Measurements from ENCODE around the gene CFAP97D2.
"Not testable (repeated sequence)": the region's sequence is repeated elsewhere in the genome, so short reads cannot be mapped to it uniquely, and the experiment has no call there.

Gene CFAP97D2

DNA sequence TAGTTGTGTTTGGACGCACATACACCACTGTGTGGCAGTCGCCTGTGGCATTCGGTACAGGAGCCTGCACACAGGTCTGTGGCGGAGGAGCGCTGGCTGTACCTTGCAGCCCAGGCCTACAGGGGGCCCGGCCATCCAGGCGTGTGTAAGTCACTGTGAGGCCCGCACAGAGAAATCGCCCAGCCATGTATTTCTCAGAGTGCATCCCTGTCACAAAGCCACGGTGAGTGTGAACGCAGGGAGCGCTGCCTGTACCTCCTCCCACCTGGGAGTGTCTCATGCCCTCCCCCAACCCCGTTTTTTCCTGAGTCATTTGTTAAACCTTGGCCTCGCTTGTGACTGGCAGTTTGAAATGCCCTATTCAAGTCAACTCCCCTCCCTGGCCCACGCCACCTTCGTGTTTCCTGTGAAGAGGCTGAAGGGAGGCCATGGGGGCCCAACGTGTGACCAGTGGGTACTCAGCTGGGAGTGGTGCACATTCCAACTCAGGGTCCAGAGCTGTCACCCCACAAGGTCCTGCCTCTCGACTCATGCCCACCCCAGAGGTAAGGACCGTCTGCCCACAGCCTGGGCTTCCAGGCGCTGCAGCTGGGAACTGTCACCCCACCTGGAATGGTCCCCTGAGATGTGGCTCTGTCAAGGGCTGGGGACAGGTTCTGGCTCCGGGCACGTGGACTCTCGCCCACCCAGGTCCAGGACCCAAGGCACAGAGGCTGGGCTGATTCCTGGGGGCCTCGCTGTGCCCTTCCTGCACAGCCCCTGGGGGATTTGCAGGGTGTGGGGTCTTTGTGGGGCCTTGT lies 35.1 kb upstream of the CFAP97D2 start:
- no peak for DNase-seq

DNA sequence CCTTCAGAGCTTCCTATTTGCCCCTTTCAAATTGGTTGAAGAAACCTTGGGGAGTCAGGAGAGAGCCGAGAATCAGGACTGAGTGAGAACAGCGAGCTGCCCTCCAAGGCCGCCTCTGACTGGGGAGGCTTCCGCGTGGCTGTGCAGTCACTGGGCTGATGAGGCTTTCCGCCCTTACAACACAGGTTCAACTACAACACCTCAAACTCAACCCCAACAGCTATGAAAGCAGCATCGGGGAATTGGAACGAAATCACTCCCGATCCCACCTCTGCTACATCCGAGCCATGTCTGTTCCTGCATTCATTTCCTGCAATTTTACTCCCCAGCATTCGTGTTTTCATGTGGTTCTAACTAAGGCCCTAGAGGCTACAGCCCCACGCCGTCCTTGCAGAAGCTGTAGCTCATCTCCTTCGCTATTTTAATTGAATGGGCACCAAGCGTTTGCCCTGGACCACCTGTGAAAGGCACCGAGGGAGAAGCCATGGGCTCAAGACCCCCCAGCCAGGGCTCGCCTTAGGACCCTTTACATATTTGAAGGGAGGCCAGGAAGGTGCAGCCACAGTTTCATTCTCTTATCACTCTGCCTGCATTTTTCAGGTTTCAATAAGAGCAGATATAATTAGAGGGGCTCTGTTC lies 34.3 kb upstream of the CFAP97D2 start:
- DNase-seq = no peak

DNA sequence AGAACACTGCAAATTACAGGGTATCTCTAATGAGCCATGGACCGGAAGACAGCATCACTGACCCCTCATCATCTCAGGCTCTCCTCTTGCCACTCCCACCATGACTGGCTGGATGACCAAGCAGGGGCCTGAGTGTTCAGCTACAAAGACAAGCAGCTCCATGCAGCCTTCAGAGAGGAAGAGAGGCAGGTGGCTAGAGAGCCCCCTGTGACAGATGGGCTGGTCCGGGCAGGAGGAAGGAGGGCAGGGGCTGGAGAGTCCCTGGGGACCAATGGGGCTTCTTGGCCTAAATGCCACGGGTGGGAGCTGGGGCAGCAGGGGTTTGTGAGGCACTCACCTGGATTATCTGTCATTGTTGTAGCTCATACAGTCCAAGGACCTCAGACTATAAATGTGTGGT lies 33.8 kb upstream of the CFAP97D2 start:
- DNase-seq = no peak

DNA sequence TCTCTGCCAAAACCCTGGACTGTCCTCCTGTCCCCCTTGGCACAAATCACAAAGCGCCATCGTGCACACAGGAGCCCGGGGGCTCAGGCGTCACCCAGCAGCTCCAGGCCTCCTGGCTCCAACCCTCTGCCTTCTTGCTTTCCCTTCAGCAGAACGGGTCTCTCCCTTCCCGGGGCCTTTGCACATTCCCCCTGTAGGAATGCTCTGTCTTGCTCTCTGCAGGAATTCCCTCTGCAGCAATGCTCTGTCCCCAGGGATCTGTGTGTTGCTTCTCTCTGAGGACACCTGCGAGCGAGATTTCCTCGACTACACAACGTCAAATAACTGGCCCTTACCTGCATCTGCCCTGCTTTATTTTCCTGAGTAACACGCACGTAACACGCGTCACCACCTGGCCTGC lies 33.3 kb upstream of the CFAP97D2 start:
- no peak for DNase-seq

DNA sequence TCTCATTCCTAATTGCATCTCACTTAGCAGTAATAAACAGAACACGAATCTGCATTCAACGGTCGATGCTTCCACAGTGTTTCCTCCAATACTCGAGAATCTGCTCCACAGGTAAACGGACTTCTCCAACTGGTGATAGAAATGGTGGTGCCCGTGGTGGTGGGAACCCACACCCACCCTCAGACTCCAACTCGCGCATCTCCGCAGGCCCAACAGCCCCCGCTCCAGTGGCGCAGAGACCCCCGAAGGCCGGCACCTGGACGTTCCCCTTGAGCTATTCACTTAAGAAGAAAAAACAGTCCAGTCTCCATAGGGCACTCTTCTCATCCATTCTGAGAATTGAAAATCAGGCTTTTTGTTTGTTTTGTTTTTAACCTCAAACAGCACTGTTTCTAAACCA lies 32.9 kb upstream of the CFAP97D2 start:
- DNase-seq = no peak

DNA sequence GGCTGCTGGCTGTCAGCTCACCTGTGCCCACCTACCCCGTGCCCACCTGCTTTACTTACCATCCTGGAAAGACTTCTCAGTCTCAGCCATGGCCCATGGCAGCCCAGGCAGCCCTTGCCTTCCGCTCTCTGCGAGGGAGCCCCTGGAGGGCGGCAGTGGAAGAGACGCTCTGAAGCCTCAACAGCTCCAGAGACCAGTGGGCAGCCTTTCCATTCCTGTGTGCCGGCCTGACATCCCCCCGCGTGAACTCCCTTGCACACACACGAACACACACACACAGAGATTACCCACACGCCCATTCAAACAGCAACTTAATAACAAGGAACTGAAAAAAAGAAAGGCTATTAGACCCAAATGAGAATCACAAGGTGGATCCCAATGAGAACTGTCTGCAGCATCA lies 32.4 kb upstream of the CFAP97D2 start:
- no peak for DNase-seq

DNA sequence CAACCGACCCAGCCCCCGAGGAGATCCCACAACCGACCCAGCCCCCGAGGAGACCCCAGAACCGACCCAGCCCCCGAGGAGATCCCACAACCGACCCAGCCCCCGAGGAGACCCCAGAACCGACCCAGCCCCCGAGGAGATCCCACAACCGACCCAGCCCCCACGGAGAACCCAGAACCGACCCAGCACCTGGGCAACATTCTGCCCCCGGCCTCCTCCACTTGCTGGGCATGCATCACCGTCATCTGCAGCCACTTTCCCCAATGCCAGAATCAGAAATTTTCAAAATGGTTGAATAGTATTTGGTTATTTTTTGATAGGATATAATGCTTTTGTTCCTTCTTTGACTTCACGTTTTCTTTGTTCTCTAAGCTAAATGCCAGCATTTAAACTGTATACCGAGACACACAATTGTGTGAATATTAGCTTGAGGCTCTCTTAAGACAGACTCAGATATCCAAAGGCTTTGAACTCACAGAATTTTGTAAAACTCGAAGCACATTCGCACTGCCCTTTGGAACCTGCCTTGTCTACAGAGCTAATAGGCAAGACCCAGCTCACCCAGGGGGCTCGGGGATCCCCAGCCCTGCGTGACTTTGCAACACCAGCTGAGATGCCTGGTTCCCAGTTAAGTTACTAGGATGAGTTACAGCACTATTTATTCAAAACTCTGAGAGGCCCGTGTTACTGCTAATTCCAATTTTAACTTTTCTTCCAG lies 31.1 kb upstream of the CFAP97D2 start:
- DNase-seq = no peak

DNA sequence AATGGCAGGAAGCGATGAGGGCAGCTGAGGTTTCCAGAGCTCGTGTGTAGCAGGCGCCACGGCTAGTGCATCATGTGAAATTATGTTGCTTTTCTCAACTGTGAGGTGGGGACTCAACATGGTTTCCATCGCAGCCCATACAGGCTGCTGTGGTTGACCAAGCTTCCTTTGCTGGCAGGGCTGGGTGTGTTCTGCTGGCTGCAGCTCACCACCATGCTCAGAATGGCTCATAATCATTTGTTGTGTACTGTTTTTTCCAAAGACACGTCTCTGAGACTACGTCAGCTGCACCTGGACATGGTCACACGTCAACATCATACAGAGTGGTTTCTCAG lies 30.6 kb upstream of the CFAP97D2 start:
- no peak for DNase-seq

DNA sequence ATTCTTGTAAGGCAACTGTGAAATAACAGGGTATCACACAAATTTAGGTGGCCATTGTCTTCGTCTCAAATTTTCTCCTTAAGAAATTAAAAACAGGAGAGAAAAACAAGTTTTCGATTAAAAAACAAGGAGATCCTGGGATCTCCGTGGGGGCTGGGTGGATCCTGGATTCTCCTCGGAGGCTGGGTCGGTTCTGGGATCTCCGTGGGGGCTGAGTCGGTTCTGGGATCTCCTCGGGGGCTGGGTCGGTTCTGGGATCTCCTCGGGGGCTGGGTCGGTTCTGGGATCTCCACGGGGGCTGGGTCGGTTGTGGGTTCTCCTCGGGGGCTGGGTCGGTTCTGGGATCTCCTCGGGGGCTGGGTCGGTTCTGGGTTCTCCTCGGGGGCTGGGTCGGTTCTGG lies 30.2 kb upstream of the CFAP97D2 start:
- DNase-seq = not testable (repeated sequence)

DNA sequence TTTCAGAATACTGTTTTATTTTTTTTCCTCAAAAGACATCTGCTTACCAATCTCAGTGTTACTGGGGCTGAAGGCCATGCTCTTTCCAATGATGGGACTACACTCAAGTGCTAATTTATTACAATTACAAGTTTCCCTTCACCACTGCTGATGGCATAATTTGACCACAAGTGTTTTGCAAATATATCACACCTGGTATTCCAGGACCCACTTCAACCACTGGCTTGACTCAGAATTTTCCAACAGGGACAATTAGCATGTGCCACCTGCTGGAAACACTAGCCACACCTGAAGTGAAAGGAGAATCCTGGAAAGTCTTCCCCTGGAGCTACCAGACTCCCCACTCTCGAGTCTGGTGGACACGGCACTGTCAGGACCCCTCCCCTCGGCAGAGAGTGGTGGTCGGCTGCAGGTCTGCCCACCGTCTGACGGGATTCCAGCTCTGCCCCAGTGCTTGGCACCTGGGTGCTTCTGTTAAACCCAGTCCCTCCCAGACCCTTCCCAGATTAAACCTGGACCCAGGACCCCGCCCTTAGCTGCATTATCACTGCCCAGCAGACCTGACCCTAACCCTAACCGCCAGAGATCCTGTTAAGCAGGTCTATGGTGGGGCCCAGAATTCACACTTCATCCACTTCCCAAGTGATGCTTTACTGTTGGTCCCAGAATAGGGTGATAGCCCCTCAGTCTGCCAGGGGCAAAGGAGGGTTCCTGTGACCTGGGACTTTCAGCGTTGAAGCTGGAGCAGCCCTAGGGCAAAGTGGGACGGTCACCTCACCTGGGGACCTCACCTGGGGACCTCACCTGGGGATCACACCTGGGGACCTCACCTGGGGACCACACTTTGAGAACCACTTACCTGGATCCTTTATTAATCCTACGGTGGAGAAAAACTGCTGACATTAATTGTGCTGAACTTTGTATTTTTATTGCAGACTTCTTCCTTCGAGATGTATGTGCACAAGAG lies 29.0 kb upstream of the CFAP97D2 start:
- peak; percentile 74 for DNase-seq

DNA sequence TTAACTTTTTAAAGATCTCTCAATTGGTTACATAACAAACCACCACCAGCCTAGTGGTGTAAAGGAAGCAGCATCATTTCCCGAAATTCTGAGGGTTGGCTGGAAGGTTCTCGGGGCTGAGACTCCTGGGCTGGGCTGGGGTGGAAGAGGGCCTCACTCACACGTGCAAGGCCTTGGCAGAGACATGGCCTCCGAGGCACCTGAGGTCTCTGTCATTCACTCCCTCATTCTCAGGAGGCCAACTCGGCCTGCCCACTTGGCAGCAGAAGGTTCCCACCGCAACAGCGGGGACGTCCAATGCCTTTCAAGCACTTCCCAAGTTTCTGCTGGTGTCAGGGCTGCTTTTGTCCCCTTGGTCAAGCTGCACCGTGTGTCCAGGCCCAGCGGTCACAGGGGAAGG lies 28.0 kb upstream of the CFAP97D2 start:
- no peak for DNase-seq

DNA sequence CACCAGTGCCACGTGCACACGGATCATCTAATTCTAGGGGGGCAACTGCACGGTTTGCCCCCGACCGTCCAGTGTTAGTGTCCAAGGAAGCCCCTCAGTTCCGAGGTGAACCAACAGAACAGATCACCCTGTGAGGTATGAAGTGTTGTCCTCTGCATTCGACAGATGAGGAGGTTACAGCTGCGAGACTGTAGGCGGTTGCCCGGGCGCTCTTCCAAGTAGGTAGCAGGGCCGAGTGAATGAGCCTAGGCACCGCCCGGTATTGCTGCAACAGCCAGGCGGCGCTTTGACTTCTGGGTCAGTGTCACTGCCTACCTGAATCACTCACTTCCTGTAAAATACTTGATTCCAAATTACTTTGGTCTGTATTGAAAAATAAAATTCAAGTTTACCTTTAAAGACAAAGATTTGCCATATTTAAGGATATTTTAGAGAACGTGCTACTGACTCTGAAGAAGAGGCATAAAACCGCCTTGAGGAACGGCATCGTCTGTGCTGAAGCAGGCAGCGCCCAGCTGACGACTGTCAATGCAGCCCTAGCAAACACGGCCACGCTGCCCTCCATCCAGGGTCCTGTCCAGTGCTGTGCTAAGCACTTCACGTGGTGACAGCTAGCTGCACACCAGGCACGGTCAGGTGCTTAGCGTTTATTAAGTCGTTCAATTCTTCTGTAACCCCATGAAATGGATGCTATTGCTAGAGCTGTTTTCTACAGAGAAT lies 27.3 kb upstream of the CFAP97D2 start:
- peak; percentile 81 for DNase-seq

DNA sequence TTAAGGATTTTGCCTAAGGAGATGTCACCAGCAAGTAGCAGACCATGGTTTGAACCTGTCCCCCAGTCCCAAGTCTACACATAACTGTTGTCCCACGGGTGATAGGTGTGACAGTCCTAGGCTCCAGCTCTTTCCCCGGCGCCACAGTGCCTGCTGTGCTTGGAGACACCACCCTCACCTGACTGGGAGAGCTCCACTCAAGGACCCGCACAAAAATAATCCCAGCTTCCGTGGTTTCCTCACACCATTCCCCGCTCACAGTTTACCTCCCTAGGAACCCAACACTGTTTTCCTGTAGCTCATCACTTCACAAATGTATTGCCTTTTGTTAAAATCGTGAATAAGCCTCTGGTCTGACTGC lies 26.8 kb upstream of the CFAP97D2 start:
- DNase-seq = no peak

DNA sequence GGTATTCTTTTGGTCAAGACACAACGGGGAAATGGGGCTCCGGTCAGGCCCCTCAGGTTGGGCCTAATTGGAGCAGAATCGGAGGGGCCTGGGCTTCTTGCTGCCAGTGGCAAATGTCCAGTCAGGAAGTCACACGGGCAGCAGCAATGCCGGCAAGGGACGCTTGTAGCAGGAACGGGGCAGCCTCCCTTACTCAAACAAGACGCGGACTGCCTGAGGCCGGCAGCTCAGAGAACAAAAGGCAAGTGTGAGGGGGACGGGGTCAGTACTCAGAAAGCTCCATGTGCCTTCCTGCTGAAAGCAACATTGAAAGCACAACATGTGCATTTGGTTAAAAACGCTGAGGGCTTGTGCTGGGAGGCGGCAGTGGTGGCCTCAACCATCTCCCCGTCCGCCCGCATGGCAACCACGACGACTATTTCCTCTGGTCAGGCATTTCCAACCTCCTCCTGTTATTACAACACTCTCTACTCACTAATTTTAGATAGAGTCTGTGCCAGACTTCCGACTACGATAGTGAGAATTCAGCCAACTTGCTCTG lies 26.2 kb upstream of the CFAP97D2 start:
- no peak for DNase-seq

DNA sequence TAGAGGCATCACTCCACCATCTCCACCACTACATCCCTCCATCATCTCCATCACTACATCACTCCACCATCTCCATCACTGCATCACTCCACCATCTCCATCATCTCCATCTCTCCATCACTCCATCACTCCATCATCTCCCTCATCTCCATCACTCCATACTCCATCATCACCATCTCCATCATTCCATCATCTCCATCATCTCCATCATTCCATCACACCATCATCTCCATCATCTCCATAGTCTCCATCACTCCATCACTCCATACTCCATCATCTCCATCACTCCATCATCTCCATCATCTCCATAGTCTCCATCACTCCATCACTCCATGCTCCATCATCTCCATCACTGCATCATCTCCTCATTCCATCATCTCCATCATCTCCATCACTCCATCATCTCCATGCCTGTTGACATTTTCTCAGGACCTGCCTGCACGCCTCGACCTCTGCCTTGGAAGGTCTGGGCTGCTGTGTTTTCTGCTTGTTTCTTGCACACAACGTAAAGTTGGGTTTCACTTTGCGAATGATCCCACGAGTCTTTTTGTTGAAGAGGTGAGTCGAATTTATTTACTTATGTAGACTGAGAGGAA lies 25.5 kb upstream of the CFAP97D2 start:
- DNase-seq = no peak

DNA sequence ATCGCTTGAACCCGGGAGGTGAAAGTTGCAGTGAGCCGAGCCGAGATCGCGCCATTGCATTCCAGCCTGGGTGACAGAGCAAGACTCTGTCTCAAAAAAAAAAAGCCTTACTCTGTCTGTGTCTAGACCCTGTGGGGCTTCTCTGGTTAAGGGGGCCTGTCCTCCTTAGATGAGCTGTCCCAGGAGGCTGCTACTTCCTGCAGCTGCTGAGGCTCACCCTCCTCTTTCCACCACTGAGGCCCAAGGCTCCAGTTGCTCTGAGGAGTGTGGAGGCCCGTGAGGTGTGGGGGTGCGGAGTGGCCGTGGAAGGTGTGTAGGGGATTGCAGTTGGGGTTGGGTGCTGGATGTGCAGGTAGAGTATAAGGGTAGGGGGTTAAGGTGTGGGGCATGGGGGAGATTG lies 24.6 kb upstream of the CFAP97D2 start:
- no peak for DNase-seq

DNA sequence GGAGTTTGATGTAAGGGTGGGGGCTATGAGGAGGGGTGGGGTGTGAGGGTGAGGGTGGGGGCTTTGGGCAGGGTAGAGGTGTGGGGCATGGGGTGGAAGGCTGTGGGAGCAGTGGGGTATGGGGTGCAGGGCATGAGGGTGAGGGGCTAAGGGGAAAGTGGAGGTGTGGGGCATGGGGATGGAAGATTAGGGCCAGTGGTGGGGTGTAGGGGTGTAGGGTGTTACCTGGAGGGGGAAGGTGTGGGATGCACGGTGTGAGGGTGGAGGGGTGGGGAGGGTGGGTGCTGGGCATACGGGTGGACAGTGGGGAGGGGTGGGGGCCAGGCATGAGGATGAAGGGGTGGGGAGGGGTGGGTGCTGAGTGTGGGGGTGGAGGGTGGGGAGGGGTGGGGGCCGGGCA lies 23.7 kb upstream of the CFAP97D2 start:
- DNase-seq = no peak

DNA sequence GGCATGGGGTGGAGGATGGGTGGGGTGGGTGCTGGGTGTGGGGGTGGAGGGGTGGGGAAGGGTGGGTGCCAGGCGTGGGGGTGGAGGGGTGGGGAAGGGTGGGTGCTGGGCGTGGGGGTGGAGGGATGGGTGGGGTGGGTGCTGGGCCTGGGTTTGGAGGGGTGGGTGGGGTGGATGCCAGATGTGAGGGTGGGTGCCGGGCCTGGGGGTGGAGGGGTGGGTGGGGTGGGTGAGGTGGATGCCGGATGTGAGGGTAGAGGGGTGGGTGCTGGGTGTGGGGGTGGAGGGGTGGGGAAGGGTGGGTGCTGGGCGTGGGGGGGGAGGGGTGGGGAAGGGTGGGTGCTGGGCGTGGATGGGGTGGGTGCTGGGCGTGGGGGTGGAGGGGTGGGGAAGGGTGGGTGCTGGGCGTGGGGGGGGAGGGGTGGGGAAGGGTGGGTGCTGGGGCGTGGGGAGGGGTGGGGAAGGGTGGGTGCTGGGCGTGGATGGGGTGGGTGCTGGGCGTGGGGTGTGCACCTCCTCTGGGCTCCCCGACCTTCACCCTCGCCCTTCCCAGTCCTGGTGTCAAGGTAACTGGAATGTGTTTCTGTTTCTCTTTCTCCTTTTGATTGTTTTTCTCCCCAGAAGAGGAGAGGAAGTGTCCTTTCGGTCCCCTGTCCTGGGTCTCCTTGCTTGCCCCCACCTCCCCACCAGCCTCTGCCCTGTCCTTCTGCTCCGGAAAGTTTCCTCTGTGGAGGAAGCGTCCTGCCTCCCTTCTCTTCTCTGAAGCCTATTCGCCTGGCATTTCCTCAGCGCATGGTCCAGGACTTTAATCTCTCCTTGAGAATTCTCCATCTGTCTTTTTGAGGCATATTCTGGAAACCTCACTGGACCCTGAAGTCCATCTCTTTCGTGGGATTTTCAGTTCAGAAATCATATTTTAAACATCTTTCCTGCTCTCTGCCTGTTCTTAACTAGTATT lies 22.9 kb upstream of the CFAP97D2 start:
- no peak for DNase-seq

DNA sequence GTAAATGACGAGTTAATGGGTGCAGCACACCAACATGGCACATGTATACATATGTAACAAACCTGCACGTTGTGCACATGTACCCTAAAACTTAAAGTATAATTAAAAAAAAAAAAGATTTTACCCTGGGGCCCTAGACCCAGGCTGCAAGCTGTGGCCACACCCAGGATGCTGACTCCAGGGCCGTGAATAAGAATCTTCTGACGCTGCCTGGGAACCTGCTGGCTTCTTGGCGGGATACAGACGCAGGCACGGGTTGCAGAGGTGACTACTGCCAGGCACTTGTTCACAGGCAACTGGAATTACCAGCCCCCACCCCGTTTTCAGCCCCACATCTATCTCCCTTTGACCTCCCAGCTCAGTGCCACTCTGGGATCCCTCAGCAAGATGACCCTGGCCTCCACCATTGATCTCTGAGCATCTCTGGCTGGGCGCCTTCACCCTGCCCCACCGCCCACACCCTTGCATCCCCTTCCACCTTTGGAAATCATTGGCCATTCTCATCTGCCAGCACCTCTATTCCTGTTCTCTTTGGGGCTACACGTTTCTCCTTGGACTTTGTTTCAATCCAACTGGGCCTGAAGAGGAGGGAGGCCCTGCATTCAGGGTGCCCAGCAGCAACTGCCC lies 21.1 kb upstream of the CFAP97D2 start:
- DNase-seq = no peak
